Measurements from ENCODE around the gene GOLGA8T.
"Not testable (repeated sequence)": the region's sequence is repeated elsewhere in the genome, so short reads cannot be mapped to it uniquely, and the experiment has no call there.

DNA sequence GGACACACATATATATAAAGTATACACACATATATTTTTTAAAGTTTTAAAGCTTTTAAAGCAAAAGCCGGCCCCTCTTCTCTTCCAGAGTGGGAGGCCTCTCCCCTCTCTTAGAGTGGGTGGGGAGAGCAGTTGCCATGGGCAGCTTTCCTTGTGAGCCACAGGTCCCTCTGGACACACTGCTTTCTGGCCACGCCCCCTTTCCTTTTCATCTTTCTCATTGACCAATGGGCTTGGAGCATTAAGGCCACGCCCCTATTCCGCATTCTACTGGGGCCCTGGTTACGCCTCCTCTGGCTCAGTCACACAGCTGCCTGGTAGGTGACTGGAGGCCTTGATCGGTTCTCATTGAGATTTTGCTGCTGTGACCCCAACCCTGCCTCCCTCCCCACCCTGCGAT lies at the start of gene GOLGA8T:
- not testable (repeated sequence) for TF ChIP-seq GABPA, YY1 (IDR thresholded peaks at IDR 0.05; ENCODE audit: low read depth)
- TF ChIP-seq, protein P1, sequence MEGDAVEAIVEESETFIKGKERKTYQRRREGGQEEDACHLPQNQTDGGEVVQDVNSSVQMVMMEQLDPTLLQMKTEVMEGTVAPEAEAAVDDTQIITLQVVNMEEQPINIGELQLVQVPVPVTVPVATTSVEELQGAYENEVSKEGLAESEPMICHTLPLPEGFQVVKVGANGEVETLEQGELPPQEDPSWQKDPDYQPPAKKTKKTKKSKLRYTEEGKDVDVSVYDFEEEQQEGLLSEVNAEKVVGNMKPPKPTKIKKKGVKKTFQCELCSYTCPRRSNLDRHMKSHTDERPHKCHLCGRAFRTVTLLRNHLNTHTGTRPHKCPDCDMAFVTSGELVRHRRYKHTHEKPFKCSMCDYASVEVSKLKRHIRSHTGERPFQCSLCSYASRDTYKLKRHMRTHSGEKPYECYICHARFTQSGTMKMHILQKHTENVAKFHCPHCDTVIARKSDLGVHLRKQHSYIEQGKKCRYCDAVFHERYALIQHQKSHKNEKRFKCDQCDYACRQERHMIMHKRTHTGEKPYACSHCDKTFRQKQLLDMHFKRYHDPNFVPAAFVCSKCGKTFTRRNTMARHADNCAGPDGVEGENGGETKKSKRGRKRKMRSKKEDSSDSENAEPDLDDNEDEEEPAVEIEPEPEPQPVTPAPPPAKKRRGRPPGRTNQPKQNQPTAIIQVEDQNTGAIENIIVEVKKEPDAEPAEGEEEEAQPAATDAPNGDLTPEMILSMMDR (IDR thresholded peaks at IDR 0.05): not testable (repeated sequence)

Measured in SK-N-SH (cell line).